DND-41 (cell line): ENCODE results near the gene TUBB2B.
"Not testable (repeated sequence)": the region's sequence is repeated elsewhere in the genome, so short reads cannot be mapped to it uniquely, and the experiment has no call there.

ENCODE experiments used
- ATAC-seq: fragments of 200-7000 bp; cut with Tn5 transposase; 3 replicates; pipeline ENCODE4 v1.9.1; 2021; ENCODE audit warnings: low read depth; ENCODE audit not compliant: insufficient read depth
- DNase-seq: peaks from one replicate; pipeline ENCODE4 v3.0.0-alpha.2; 2020
- H2AFZ ChIP-seq: 2 replicates; pipeline ENCODE4 v1.6.0; 2012; ENCODE audit warnings: low read depth, low read length
- H3K27ac ChIP-seq: 2 replicates; pipeline ENCODE4 v1.5.1; 2012; ENCODE audit warnings: low read length, inconsistent platforms
- H3K27me3 ChIP-seq: fragments of 200-600 bp; sonication (generic); 2 replicates; pipeline ENCODE4 v1.6.0; 2012; ENCODE audit warnings: low read length, mild to moderate bottlenecking, inconsistent platforms; ENCODE audit not compliant: insufficient read depth, poor library complexity
- H3K36me3 ChIP-seq: 2 replicates; pipeline ENCODE4 v1.5.1; 2012; ENCODE audit warnings: low read length, inconsistent platforms; ENCODE audit not compliant: insufficient read depth
- H3K4me1 ChIP-seq: 2 replicates; pipeline ENCODE4 v1.5.1; 2012; ENCODE audit warnings: mild to moderate bottlenecking, low read length; ENCODE audit not compliant: insufficient read depth
- H3K4me2 ChIP-seq: 2 replicates; pipeline ENCODE4 v1.6.0; 2012; ENCODE audit warnings: mild to moderate bottlenecking, moderate library complexity, low read length, inconsistent platforms; ENCODE audit not compliant: insufficient read depth
- H3K4me3 ChIP-seq, 2 experiments: fragments of 200-600 bp in 1 of 2; shearing (Covaris generic) in 1 of 2; 2 replicates each; pipeline ENCODE4 v1.5.1; 2012 to 2016; ENCODE audit warnings: inconsistent platforms in 2 of 2, low read length in 2 of 2, mild to moderate bottlenecking in 2 of 2, low read depth in 1 of 2, moderate library complexity in 1 of 2
- H3K79me2 ChIP-seq: 2 replicates; pipeline ENCODE4 v1.6.0; 2012; ENCODE audit warnings: low read length, inconsistent platforms; ENCODE audit not compliant: insufficient read depth
- H3K9ac ChIP-seq: 2 replicates; pipeline ENCODE4 v1.6.0; 2012; ENCODE audit warnings: low read depth, mild to moderate bottlenecking, inconsistent platforms, low read length, moderate library complexity
- H3K9me3 ChIP-seq: 2 replicates; pipeline ENCODE4 v1.5.1; 2012; ENCODE audit warnings: low read length, moderate library complexity, mild to moderate bottlenecking, inconsistent platforms; ENCODE audit not compliant: insufficient read depth, severe bottlenecking
- H4K20me1 ChIP-seq: 2 replicates; pipeline ENCODE4 v1.6.0; 2012; ENCODE audit warnings: low read length; ENCODE audit not compliant: insufficient read depth
- CTCF ChIP-seq: IDR thresholded peaks from 2 replicates; pipeline ENCODE4 v1.5.1; 2012; ENCODE audit warnings: borderline replicate concordance, low read length, moderate library complexity, mild to moderate bottlenecking; ENCODE audit not compliant: poor library complexity, severe bottlenecking; ENCODE audit errors: extremely low read depth
- EZH2 ChIP-seq: IDR thresholded peaks from 3 replicates; pipeline ENCODE4 v1.6.1; 2012; ENCODE audit warnings: borderline replicate concordance, low read depth, mild to moderate bottlenecking, moderate library complexity, low read length, inconsistent platforms; ENCODE audit not compliant: severe bottlenecking

The TUBB2B gene

GRCh38 chr6:3190779-3191178, 36.7 kb downstream of the TUBB2B start:
- peaks cover 12% of the 10 kb centered on the region for H3K27me3 ChIP-seq
- H3K4me1 ChIP-seq = no peaks in the 10 kb centered on the region
- no peak overlapping the region for H2AFZ ChIP-seq
- ATAC-seq (no peak), DNase-seq (no peak)
- no peak overlapping the region for H3K9ac ChIP-seq
- no peak overlapping the region for H3K4me3 ChIP-seq
- no peak for TF ChIP-seq EZH2
- TF ChIP-seq CTCF = no peak
- H3K27ac ChIP-seq = no peak overlapping the region
- no peaks in the 10 kb centered on the region for H3K79me2 ChIP-seq
- H3K9me3 ChIP-seq = no peaks in the 10 kb centered on the region
- H3K36me3 ChIP-seq = no peaks in the 10 kb centered on the region
- H3K4me2 ChIP-seq = no peak overlapping the region
- no peaks in the 10 kb centered on the region for H4K20me1 ChIP-seq

- Histone ChIP-seq H3K4me3 (no peak overlapping the region), H2AFZ (no peak overlapping the region), H3K9me3 (no peaks in the 10 kb centered on the region), H4K20me1 (no peaks in the 10 kb centered on the region), H3K27me3 (peaks cover 16% of the 10 kb centered on the region), H3K79me2 (no peaks in the 10 kb centered on the region), H3K36me3 (no peaks in the 10 kb centered on the region), H3K4me1 (no peaks in the 10 kb centered on the region), H3K27ac (no peak overlapping the region), H3K4me2 (no peak overlapping the region), H3K9ac (no peak overlapping the region)
- ATAC-seq (no peak), DNase-seq (no peak)
- TF ChIP-seq CTCF (no peak), EZH2 (no peak)
Measured at GRCh38 chr6:3190056-3190455, 37.4 kb downstream of the TUBB2B start.

- not testable (repeated sequence) for H3K4me3 ChIP-seq, H3K27ac ChIP-seq, H3K36me3 ChIP-seq, H3K4me1 ChIP-seq, H3K4me2 ChIP-seq, H2AFZ ChIP-seq, H4K20me1 ChIP-seq, H3K9ac ChIP-seq, DNase-seq, ATAC-seq, H3K79me2 ChIP-seq, H3K9me3 ChIP-seq
- H3K27me3 ChIP-seq = peaks cover 20% of the 10 kb centered on the region
Measured at GRCh38 chr6:3189192-3189591, 38.3 kb downstream of the TUBB2B start.

- H3K4me3 ChIP-seq = no peak overlapping the region
- H3K27ac ChIP-seq = no peak overlapping the region
- TF ChIP-seq CTCF (no peak), EZH2 (no peak)
- H3K79me2 ChIP-seq = no peaks in the 10 kb centered on the region
- peaks cover 24% of the 10 kb centered on the region for H3K27me3 ChIP-seq
- no peaks in the 10 kb centered on the region for H3K36me3 ChIP-seq
- no peaks in the 10 kb centered on the region for H4K20me1 ChIP-seq
- no peaks in the 10 kb centered on the region for H3K9me3 ChIP-seq
- H3K4me2 ChIP-seq = no peak overlapping the region
- no peaks in the 10 kb centered on the region for H3K4me1 ChIP-seq
- no peak overlapping the region for H2AFZ ChIP-seq
- H3K9ac ChIP-seq = no peak overlapping the region
- DNase-seq (no peak), ATAC-seq (no peak)
Measured at GRCh38 chr6:3188262-3188661, 39.2 kb downstream of the TUBB2B start.
